Activated B cell treated with CpG ODN at 0.5 μM for 24 hours (primary cell): ENCODE measurements around the gene APOC4. TPM values are rescaled to one million over a fixed set of nuclear protein-coding genes. Genes with fewer than 3 reads are reported as not detected.

ENCODE experiments used
- ATAC-seq: fragments of 200-7000 bp; cut with Tn5 transposase; one replicate; pipeline ENCODE4 v1.10.0; 2021; ENCODE audit warnings: low read depth, mild to moderate bottlenecking, moderate library complexity
- CTCF ChIA-PET: fragments of 350-600 bp; sonication (Branson Sonifier 250); formaldehyde crosslinking; loops from one replicate; lab custom pipeline; 2021; ENCODE audit warnings: antibody characterized with exemption; lab: Charles Lee
- POLR2A ChIA-PET: fragments of 350-600 bp; sonication (Branson Sonifier 250); formaldehyde crosslinking; loops from one replicate; lab custom pipeline; 2021; ENCODE audit warnings: antibody characterized with exemption; lab: Charles Lee
- DNase-seq: peaks from one replicate; pipeline ENCODE4 v3.0.0; 2022
- H3K27ac Mint-ChIP-seq: one replicate; pipeline ENCODE4 v1.8.0; 2020; ENCODE audit warnings: mixed read lengths
- H3K27me3 Mint-ChIP-seq: one replicate; pipeline ENCODE4 v1.8.0; 2021; ENCODE audit warnings: mixed read lengths
- H3K36me3 Mint-ChIP-seq: one replicate; pipeline ENCODE4 v1.8.0; 2021; ENCODE audit warnings: low read depth, mixed read lengths
- H3K4me1 Mint-ChIP-seq: one replicate; pipeline ENCODE4 v1.8.0; 2021; ENCODE audit warnings: mixed read lengths
- H3K4me3 Mint-ChIP-seq: one replicate; pipeline ENCODE4 v1.8.0; 2020; ENCODE audit warnings: mild to moderate bottlenecking, mixed read lengths
- H3K9me3 Mint-ChIP-seq: one replicate; pipeline ENCODE4 v1.8.0; 2020; ENCODE audit warnings: mixed read lengths
- CTCF ChIP-seq: fragments of 200-600 bp; IDR thresholded peaks from one replicate; pipeline ENCODE4 v1.8.0; 2022; ENCODE audit warnings: antibody characterized with exemption, mild to moderate bottlenecking
- intact Hi-C: fragments of 100-400 bp; cut with micrococcal nuclease; formaldehyde crosslinking; loops from one replicate; pipeline ENCODE4 v1.15.1; 2024
- total RNA-seq: library from RNA; stranded (reverse); gene quantifications from 2 replicates; pipeline ENCODE4 v1.2.3, GENCODE V29; 2022

Gene APOC4
- total RNA-seq, 1 donor from 2014 or later, result not detected

- Mint-ChIP-seq H3K9me3 (no peaks in the 10 kb centered on the region), H3K27ac (no peak overlapping the region), H3K27me3 (peaks cover 7% of the 10 kb centered on the region), H3K4me3 (no peak overlapping the region), H3K4me1 (peaks cover 6% of the 10 kb centered on the region), H3K36me3 (no peaks in the 10 kb centered on the region)
- ChIA-PET POLR2A (interaction anchor here (0.6 kb wide), 1 partner anchor 700 kb away, joined by 3 read pairs; no protein-coding TSS in a partner anchor), CTCF (no interaction called here)
- intact Hi-C loops, result no loop called here
- ATAC-seq, result no peak
- TF ChIP-seq CTCF, result no peak
- DNase-seq, result no peak
These were observed 10.5 kb upstream of the APOC4 start for GRCh38 chr19:44931541-44931940.

GRCh38 chr19:44939668-44940067 lies 2.4 kb upstream of the APOC4 start:
- Mint-ChIP-seq H3K4me1 (peaks cover 14% of the 10 kb centered on the region), H3K9me3 (no peaks in the 10 kb centered on the region), H3K4me3 (no peak overlapping the region), H3K27ac (no peak overlapping the region), H3K36me3 (no peaks in the 10 kb centered on the region), H3K27me3 (no peaks in the 10 kb centered on the region)
- TF ChIP-seq CTCF, result no peak
- ATAC-seq, result no peak
- ChIA-PET CTCF (no interaction called here), POLR2A (no interaction called here)
- no peak for DNase-seq
- intact Hi-C loops, result no loop called here

GRCh38 chr19:44943801-44944249 lies 1.8 kb downstream of the APOC4 start:
- no peaks in the 10 kb centered on the region for H3K9me3 Mint-ChIP-seq
- no peaks in the 10 kb centered on the region for H3K36me3 Mint-ChIP-seq
- POLR2A ChIA-PET, result interaction anchor here (0.6 to 1.5 kb wide), 5 partner anchors 10 to 1369 kb away, joined by 3 to 9 read pairs (median 3); partner anchors contain the start of gene XRCC1
- CTCF ChIA-PET, result no interaction called here
- peak overlapping the region; percentile 44 for H3K4me3 Mint-ChIP-seq
- TF ChIP-seq CTCF, result no peak
- intact Hi-C loops, result loop anchor here (1.0 kb wide), 1 partner anchor 10 kb away; no protein-coding TSS in a partner anchor
- DNase-seq (peak; percentile 34), ATAC-seq (peak; percentile 94)
- peak overlapping the region; percentile 81 for H3K27ac Mint-ChIP-seq
- H3K4me1 Mint-ChIP-seq, result peaks cover 14% of the 10 kb centered on the region
- H3K27me3 Mint-ChIP-seq, result no peaks in the 10 kb centered on the region

GRCh38 chr19:44947041-44947581 lies 5.1 kb downstream of the APOC4 start:
- Mint-ChIP-seq H3K36me3 (peaks cover 6% of the 10 kb centered on the region), H3K9me3 (no peaks in the 10 kb centered on the region), H3K4me1 (peaks cover 13% of the 10 kb centered on the region), H3K27ac (no peak overlapping the region), H3K4me3 (no peak overlapping the region), H3K27me3 (no peaks in the 10 kb centered on the region)
- intact Hi-C loops, result no loop called here
- ChIA-PET POLR2A (no interaction called here), CTCF (no interaction called here)
- DNase-seq, result no peak
- ATAC-seq, result no peak
- TF ChIP-seq CTCF, result no peak

GRCh38 chr19:44948237-44948636 lies 6.2 kb downstream of the APOC4 start:
- peaks cover 9% of the 10 kb centered on the region for H3K4me1 Mint-ChIP-seq
- no peaks in the 10 kb centered on the region for H3K27me3 Mint-ChIP-seq
- ATAC-seq (no peak), DNase-seq (no peak)
- H3K27ac Mint-ChIP-seq, result no peak overlapping the region
- peaks cover 6% of the 10 kb centered on the region for H3K36me3 Mint-ChIP-seq
- POLR2A ChIA-PET, result no interaction called here
- H3K9me3 Mint-ChIP-seq, result no peaks in the 10 kb centered on the region
- intact Hi-C loops, result no loop called here
- H3K4me3 Mint-ChIP-seq, result no peak overlapping the region
- TF ChIP-seq CTCF, result no peak
- CTCF ChIA-PET, result no interaction called here
